GM23248 (cell line): ENCODE results near the gene FAM168A. TPM values are rescaled to one million over a fixed set of nuclear protein-coding genes. Genes with fewer than 3 reads are reported as not detected.
A peak's percentile ranks its signal among the peaks of the same experiment; 100 is the strongest.

Experiments
- DNase-seq: peaks from one replicate; pipeline ENCODE4 v3.0.0-alpha.2; 2015
- H2AFZ ChIP-seq: fragments of 200-600 bp; sonication (generic); 2 replicates; pipeline ENCODE4 v1.6.1; 2016; ENCODE audit warnings: antibody characterized with exemption
- H3F3A ChIP-seq: fragments of 200-600 bp; sonication (generic); 2 replicates; pipeline ENCODE4 v1.6.1; 2016; ENCODE audit warnings: mild to moderate bottlenecking, antibody characterized with exemption, mixed run types; ENCODE audit not compliant: insufficient read depth
- H3K27ac ChIP-seq: fragments of 200-600 bp; sonication (generic); 2 replicates; pipeline ENCODE4 v1.5.1; 2016; ENCODE audit warnings: mild to moderate bottlenecking
- H3K27me3 ChIP-seq: fragments of 200-600 bp; sonication (generic); replicated peaks from 2 replicates; pipeline ENCODE4 v1.6.1; 2016; ENCODE audit warnings: mild to moderate bottlenecking; ENCODE audit not compliant: insufficient read depth
- H3K36me3 ChIP-seq: fragments of 200-600 bp; sonication (generic); 2 replicates; pipeline ENCODE4 v1.6.1; 2016; ENCODE audit warnings: low read depth, mild to moderate bottlenecking
- H3K4me1 ChIP-seq: fragments of 200-600 bp; sonication (generic); 2 replicates; pipeline ENCODE4 v1.6.1; 2016; ENCODE audit warnings: mild to moderate bottlenecking; ENCODE audit not compliant: insufficient read depth
- H3K4me2 ChIP-seq: fragments of 200-600 bp; sonication (generic); one replicate; pipeline ENCODE4 v1.6.1; 2016; ENCODE audit warnings: mild to moderate bottlenecking; ENCODE audit not compliant: unreplicated experiment
- H3K4me3 ChIP-seq: fragments of 200-600 bp; sonication (generic); 2 replicates; pipeline ENCODE4 v1.5.1; 2016; ENCODE audit warnings: mild to moderate bottlenecking
- H3K79me2 ChIP-seq: fragments of 200-600 bp; sonication (generic); 2 replicates; pipeline ENCODE4 v1.6.1; 2016; ENCODE audit warnings: mild to moderate bottlenecking; ENCODE audit not compliant: insufficient read depth
- H3K9ac ChIP-seq: fragments of 200-600 bp; sonication (generic); 2 replicates; pipeline ENCODE4 v1.6.1; 2016; ENCODE audit warnings: mild to moderate bottlenecking
- H3K9me2 ChIP-seq: fragments of 200-600 bp; sonication (generic); 2 replicates; pipeline ENCODE4 v1.6.1; 2016; ENCODE audit warnings: mixed run types, mild to moderate bottlenecking, moderate library complexity; ENCODE audit not compliant: insufficient read depth
- H3K9me3 ChIP-seq: fragments of 200-600 bp; sonication (generic); one replicate; pipeline ENCODE4 v1.6.1; 2017; ENCODE audit warnings: low read depth
- H4K20me1 ChIP-seq: fragments of 200-600 bp; sonication (generic); 2 replicates; pipeline ENCODE4 v1.6.0; 2016; ENCODE audit not compliant: insufficient read depth
- EZH2 ChIP-seq: fragments of 200-600 bp; sonication (generic); IDR thresholded peaks from 2 replicates; pipeline ENCODE4 v1.6.1; 2018; ENCODE audit warnings: antibody characterized with exemption, mild to moderate bottlenecking; ENCODE audit not compliant: insufficient read depth, poor library complexity, severe bottlenecking
- EZH2phosphoT487 ChIP-seq: fragments of 200-600 bp; sonication (generic); IDR thresholded peaks from 2 replicates; pipeline ENCODE4 v1.6.1; 2018; ENCODE audit warnings: antibody characterized with exemption, moderate library complexity, mild to moderate bottlenecking, low read depth; ENCODE audit not compliant: insufficient read depth
- WGBS, 2 experiments: methylation state at CpG; one replicate each; pipeline ENCODE4 v1.1.6; 2015 to 2017; ENCODE audit warnings: low lambda C conversion rate in 2 of 2, low coverage in 1 of 2; ENCODE audit errors: missing lambda C conversion rate in 2 of 2; 5-methylcytosine and 5-hydroxymethylcytosine counted together
- in situ Hi-C: fragments of 300-500 bp; cut with MboI; formaldehyde crosslinking; loops from 2 replicates; pipeline ENCODE4 v1.15.0; 2020
- polyA plus RNA-seq: library from polyadenylated mRNA; unstranded; fragments of >200 nt; fragmentation: Nextera tagmentation; extraction: Ambion mirVana; gene quantifications from 2 replicates; pipeline ENCODE4 v1.2.1, GENCODE V29; 2016
- total RNA-seq: library from RNA; depleted of rRNA; stranded (reverse); fragments of >200 nt; shearing (Covaris generic); gene quantifications from 2 replicates; pipeline ENCODE4 v1.2.3, GENCODE V29; 2014

Gene FAM168A
- total and polyA plus RNA-seq, 2 experiments from 2014 or later = 9.1 to 26.4 TPM

- Histone ChIP-seq H3K4me3 (no peak overlapping the region), H3K4me1 (no peaks in the 10 kb centered on the region), H3K36me3 (no peaks in the 10 kb centered on the region), H2AFZ (no peak overlapping the region), H3K9me2 (no peaks in the 10 kb centered on the region), H3F3A (no peaks in the 10 kb centered on the region), H3K27ac (no peak overlapping the region), H4K20me1 (no peaks in the 10 kb centered on the region), H3K4me2 (no peak overlapping the region), H3K27me3 (no peaks in the 10 kb centered on the region; the same call in 1 of the 2 replicates), H3K9me3 (no peaks in the 10 kb centered on the region), H3K79me2 (no peaks in the 10 kb centered on the region), H3K9ac (no peak overlapping the region)
- TF ChIP-seq EZH2phosphoT487 = no peak
- no peak for DNase-seq
- 69 to 87% methylated on average over 5 of the region's 5 CpGs for WGBS, 2 experiments
- in situ Hi-C loops = no loop called here
Measured at GRCh38 chr11:73612601-73613140, 14.8 kb upstream of the FAM168A start.

- Histone ChIP-seq H2AFZ (peak overlapping the region; percentile 99), H4K20me1 (no peaks in the 10 kb centered on the region; the same call in 1 of the 2 replicates), H3K27me3 (no peaks in the 10 kb centered on the region), H3K4me1 (peaks cover 18% of the 10 kb centered on the region), H3K9me2 (no peaks in the 10 kb centered on the region), H3K9ac (peak overlapping the region; percentile 82), H3K9me3 (no peaks in the 10 kb centered on the region), H3K4me2 (peak overlapping the region; percentile 89), H3K4me3 (peak overlapping the region; percentile 91), H3K27ac (peak overlapping the region; percentile 59), H3K79me2 (peaks cover 40% of the 10 kb centered on the region), H3F3A (0 out of 2 replicates have a peak, but pooled peaks cover 5% of the 10 kb centered on the region), H3K36me3 (no peaks in the 10 kb centered on the region)
- TF ChIP-seq EZH2phosphoT487 (no peak), EZH2 (no peak)
- in situ Hi-C loops = no loop called here
- DNase-seq = no peak
- 17 to 20% methylated on average over 20 of the region's 20 CpGs for WGBS, 2 experiments
Measured at GRCh38 chr11:73598719-73599379, 937 bp upstream of the FAM168A start.

GRCh38 chr11:73597336-73597955 lies 466 bp downstream of the FAM168A start:
- Histone ChIP-seq H3K4me2 (peak overlapping the region; percentile 91), H3K79me2 (peaks cover 54% of the 10 kb centered on the region), H3K9me3 (no peaks in the 10 kb centered on the region), H4K20me1 (no peaks in the 10 kb centered on the region; the same call in 1 of the 2 replicates), H3K4me1 (peaks cover 20% of the 10 kb centered on the region), H3K9me2 (no peaks in the 10 kb centered on the region), H2AFZ (peak overlapping the region; percentile 99), H3K4me3 (peak overlapping the region; percentile 91), H3K27ac (peak overlapping the region; percentile 59; the same call in 1 of the 2 replicates), H3K9ac (peak overlapping the region; percentile 82), H3K36me3 (no peaks in the 10 kb centered on the region), H3K27me3 (no peaks in the 10 kb centered on the region), H3F3A (0 out of 2 replicates have a peak, but pooled peaks cover 5% of the 10 kb centered on the region)
- in situ Hi-C loops = no loop called here
- WGBS, 2 experiments = 0 to 2% methylated on average over 10 to 27 of the region's 27 CpGs
- TF ChIP-seq EZH2phosphoT487 = no peak
- no peak for TF ChIP-seq EZH2
- DNase-seq = peak; percentile 23

GRCh38 chr11:73596547-73596946 lies 1.4 kb downstream of the FAM168A start:
- H4K20me1 ChIP-seq = no peaks in the 10 kb centered on the region; the same call in 1 of the 2 replicates
- no peaks in the 10 kb centered on the region for H3K9me2 ChIP-seq
- peaks cover 63% of the 10 kb centered on the region for H3K79me2 ChIP-seq
- no peak overlapping the region for H2AFZ ChIP-seq
- no peak overlapping the region for H3K9ac ChIP-seq
- DNase-seq = no peak
- peak overlapping the region; percentile 91 for H3K4me3 ChIP-seq
- in situ Hi-C loops = no loop called here
- no peaks in the 10 kb centered on the region for H3K27me3 ChIP-seq
- no peaks in the 10 kb centered on the region for H3K36me3 ChIP-seq
- no peaks in the 10 kb centered on the region for H3K9me3 ChIP-seq
- 98% methylated on average over 2 of the region's 2 CpGs for WGBS, 2 experiments
- TF ChIP-seq EZH2 (no peak), EZH2phosphoT487 (no peak)
- 0 out of 2 replicates have a peak, but pooled peaks cover 5% of the 10 kb centered on the region for H3F3A ChIP-seq
- H3K4me2 ChIP-seq = peak overlapping the region; percentile 91
- H3K4me1 ChIP-seq = peaks cover 20% of the 10 kb centered on the region
- H3K27ac ChIP-seq = no peak overlapping the region
